ACC112 (cell line): ENCODE results near the gene SCN9A.
A peak's percentile ranks its signal among the peaks of the same experiment; 100 is the strongest.
"Not testable (repeated sequence)": the region's sequence is repeated elsewhere in the genome, so short reads cannot be mapped to it uniquely, and the experiment has no call there.

ENCODE experiments used
- H2AFZ ChIP-seq: fragments of 200-600 bp; sonication (generic); one replicate; pipeline ENCODE4 v1.6.0; 2017; ENCODE audit warnings: antibody characterized with exemption, low read length; ENCODE audit not compliant: unreplicated experiment
- H3K27ac ChIP-seq: fragments of 200-600 bp; sonication (generic); 2 replicates; pipeline ENCODE4 v1.5.1; 2014; ENCODE audit warnings: low read depth, mild to moderate bottlenecking, antibody characterized with exemption, low read length, moderate library complexity
- H3K27me3 ChIP-seq: fragments of 200-600 bp; sonication (generic); 2 replicates; pipeline ENCODE4 v1.6.1; 2014; ENCODE audit warnings: mild to moderate bottlenecking, antibody characterized with exemption, low read length, moderate library complexity, mixed read lengths; ENCODE audit not compliant: insufficient read depth
- H3K36me3 ChIP-seq: fragments of 200-600 bp; sonication (generic); 2 replicates; pipeline ENCODE4 v1.6.1; 2016; ENCODE audit warnings: mild to moderate bottlenecking, antibody characterized with exemption, low read length, moderate library complexity, mixed read lengths; ENCODE audit not compliant: insufficient read depth
- H3K4me1 ChIP-seq: fragments of 200-600 bp; sonication (generic); one replicate; pipeline ENCODE4 v1.6.1; 2016; ENCODE audit warnings: low read length, mixed read lengths; ENCODE audit not compliant: insufficient read depth, unreplicated experiment, control insufficient read depth
- H3K4me3 ChIP-seq: fragments of 200-600 bp; sonication (generic); 2 replicates; pipeline ENCODE4 v1.5.1; 2014; ENCODE audit warnings: mild to moderate bottlenecking, low read depth, low read length
- H3K79me2 ChIP-seq: fragments of 200-600 bp; sonication (generic); one replicate; pipeline ENCODE4 v1.6.0; 2016; ENCODE audit warnings: low read length; ENCODE audit not compliant: control insufficient read depth, unreplicated experiment, insufficient read depth

Gene SCN9A

DNA sequence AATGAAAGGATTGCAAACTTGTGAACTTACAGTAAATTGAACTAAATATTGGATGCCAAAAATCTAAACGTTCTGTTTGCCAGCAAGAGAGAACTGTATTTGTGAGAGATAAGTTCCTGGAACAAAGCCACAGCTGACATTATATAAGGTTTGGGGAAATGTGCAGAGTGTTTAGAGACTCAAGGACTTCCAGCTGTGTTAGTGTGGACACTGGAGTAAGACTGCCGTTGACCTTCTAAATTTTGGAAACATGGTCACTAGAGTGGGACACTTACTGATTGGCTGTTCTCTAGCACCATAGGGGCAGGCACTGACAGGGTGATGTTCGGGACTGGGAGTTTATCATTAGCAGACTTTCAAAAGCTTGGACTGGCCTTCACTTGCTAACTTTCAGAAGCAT lies 40.5 kb downstream of the SCN9A start:
- no peak overlapping the region for H2AFZ ChIP-seq
- peaks cover 4% of the 10 kb centered on the region for H3K79me2 ChIP-seq
- H3K27me3 ChIP-seq, result no peaks in the 10 kb centered on the region
- H3K36me3 ChIP-seq, result no peaks in the 10 kb centered on the region
- peaks cover 49% of the 10 kb centered on the region for H3K4me1 ChIP-seq
- no peak overlapping the region for H3K4me3 ChIP-seq
- no peak overlapping the region for H3K27ac ChIP-seq

DNA sequence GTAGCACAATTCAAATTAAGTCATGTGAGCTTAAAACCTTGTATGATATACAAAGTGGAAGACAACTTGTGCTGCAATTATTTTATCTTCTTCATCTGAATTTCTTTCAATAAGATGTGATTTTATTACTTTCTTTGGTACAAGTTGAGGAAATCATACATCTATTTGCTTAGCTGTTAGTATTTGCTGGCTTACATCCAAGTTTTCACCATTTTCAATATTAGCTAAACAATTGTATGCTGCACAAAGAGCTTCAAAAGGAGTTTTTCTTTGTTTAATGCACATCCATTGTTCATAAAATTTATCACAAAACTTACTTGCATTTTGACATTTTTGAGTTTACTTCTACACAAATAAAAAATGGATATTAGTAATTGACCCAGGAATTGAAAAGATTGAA lies 40.9 kb downstream of the SCN9A start:
- Histone ChIP-seq H3K36me3 (no peaks in the 10 kb centered on the region), H3K27me3 (no peaks in the 10 kb centered on the region), H3K4me1 (peaks cover 49% of the 10 kb centered on the region)

DNA sequence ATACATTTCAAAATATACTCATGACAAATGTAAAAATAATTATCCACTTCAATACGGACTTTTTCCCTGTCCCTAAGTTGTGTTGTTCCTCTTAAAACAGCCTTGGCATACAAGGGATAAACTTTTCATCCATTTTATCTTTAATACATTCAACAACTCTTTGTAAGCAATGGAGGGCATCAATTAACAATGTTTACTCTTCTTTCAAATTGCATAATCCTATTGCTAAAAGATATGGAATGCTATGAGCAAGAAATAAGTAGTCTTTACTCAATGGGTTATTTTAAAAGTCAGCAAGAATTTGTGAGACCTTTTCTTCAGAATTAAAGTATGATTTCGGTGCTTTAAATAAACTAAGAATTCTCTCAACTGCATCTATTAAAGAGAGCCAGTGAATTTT lies 41.9 kb downstream of the SCN9A start:
- Histone ChIP-seq H2AFZ (no peak overlapping the region), H3K27me3 (no peaks in the 10 kb centered on the region), H3K4me3 (no peak overlapping the region), H3K4me1 (peaks cover 49% of the 10 kb centered on the region), H3K79me2 (peaks cover 4% of the 10 kb centered on the region), H3K36me3 (no peaks in the 10 kb centered on the region), H3K27ac (no peak overlapping the region; the same call in 1 of the 2 replicates)

More for the DNA sequence above, 40.9 kb downstream of the SCN9A start:
- no peak overlapping the region for H3K27ac ChIP-seq
- no peak overlapping the region for H3K4me3 ChIP-seq
- peaks cover 4% of the 10 kb centered on the region for H3K79me2 ChIP-seq
- H2AFZ ChIP-seq, result no peak overlapping the region

DNA sequence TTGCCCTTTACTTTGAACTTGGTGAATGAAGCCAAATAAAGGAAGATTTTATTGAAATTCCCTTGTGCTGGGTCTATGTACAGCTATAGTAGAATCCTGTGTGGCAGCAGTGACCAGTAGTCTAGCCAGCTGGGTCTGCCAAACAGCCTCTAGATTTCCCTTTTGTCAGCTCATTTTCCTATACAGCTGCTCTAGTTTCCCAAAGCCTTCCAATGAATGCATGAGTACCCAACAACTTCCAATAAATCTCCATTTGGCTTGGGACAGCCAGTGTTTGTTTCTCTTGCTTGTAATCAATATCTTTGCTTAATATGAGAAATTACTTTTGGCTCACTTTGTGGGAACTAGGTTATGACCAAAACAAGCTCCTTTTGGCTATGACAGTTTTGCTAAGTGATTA lies 43.6 kb downstream of the SCN9A start:
- H2AFZ ChIP-seq, result no peak overlapping the region
- peaks cover 49% of the 10 kb centered on the region for H3K4me1 ChIP-seq
- H3K27ac ChIP-seq, result peak overlapping the region; percentile 70
- peak overlapping the region; percentile 17; the same call in 1 of the 2 replicates for H3K4me3 ChIP-seq
- H3K27me3 ChIP-seq, result no peaks in the 10 kb centered on the region
- H3K79me2 ChIP-seq, result peaks cover 4% of the 10 kb centered on the region
- H3K36me3 ChIP-seq, result no peaks in the 10 kb centered on the region

DNA sequence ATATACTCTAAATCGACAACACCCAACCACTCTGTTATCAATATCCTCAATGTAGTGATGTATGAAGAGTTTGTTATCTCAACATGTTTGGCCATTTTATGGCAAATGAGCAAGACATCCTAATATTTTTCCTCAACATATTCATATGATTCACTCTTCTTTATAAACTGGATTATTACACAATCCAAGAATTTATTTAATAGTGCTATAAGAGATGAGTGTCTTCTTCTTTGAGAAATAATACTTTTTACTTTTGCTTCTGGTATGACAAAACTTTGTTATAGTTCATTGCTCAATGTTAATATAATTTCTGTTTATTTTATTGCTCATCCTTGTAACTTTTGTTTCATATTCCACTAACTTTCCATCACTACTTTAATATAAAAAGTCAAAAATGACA lies 44.3 kb downstream of the SCN9A start:
- Histone ChIP-seq H3K79me2 (peaks cover 4% of the 10 kb centered on the region), H3K36me3 (no peaks in the 10 kb centered on the region), H3K27me3 (no peaks in the 10 kb centered on the region), H3K27ac (peak overlapping the region; percentile 70), H2AFZ (no peak overlapping the region), H3K4me1 (peaks cover 49% of the 10 kb centered on the region), H3K4me3 (peak overlapping the region; percentile 17; the same call in 1 of the 2 replicates)

DNA sequence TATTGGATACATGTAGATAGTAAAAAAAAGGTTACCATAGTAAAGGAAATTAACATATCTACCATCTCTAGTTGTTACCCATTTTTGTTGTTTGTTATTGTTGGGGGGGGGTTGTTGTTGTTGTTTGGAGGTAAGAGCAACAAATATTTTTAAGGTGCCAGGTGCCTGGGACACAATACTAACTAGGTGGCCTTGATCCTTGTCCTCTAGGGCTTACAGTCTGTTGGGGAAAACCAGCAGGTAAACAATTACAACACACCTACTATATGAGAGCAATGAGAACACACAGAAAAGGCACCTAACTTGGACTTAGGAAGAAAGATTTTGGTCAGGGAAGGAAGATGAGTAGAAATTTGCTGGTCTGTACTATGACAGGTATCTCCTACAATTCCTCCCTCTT lies 46.3 kb downstream of the SCN9A start:
- Histone ChIP-seq H3K79me2 (peaks cover under 1% of the 10 kb centered on the region), H3K4me1 (peaks cover 33% of the 10 kb centered on the region), H3K27ac (no peak overlapping the region), H3K36me3 (no peaks in the 10 kb centered on the region), H3K4me3 (no peak overlapping the region), H3K27me3 (no peaks in the 10 kb centered on the region), H2AFZ (no peak overlapping the region)

DNA sequence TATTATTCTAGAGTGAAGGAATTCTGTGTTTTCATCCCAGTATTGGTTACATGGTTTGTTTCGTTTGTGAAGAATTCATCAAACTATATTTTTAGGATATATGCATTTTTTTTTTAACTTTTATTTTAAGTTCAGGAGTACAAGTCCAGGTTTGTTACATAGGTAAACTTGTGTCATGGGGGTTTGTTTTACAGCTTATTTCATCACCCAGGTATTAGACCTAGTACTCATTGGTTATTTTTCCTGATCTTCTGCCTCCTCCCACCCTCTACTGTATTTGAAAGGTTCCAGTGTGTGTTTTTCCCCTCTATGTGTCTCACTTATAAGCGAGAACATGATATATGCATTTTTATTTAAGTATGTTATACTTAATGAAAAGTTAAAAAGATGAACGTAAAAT lies 47.6 kb downstream of the SCN9A start:
- Histone ChIP-seq H3K4me3 (no peak overlapping the region), H3K27me3 (no peaks in the 10 kb centered on the region), H2AFZ (no peak overlapping the region), H3K4me1 (peaks cover 20% of the 10 kb centered on the region), H3K79me2 (no peaks in the 10 kb centered on the region), H3K36me3 (no peaks in the 10 kb centered on the region), H3K27ac (no peak overlapping the region)

DNA sequence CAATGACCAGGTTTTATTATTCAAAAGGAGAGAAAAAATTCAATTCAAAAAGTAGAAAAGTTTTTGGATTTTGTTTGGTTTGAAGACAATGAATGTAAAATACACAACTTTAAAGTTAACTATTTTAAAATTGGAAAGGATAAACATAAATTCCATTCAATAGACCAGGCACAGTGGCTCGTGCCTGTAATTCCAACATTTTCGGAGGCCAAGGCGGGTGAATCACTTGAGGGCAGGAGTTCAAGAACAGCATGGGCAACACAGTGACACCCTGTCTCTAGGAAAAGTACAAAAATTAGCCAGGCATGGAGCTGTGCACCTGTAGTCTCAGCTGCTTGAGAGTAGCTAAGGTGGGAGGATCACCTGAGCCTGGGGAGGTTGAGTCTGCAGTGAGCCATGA lies 54.7 kb downstream of the SCN9A start:
- Histone ChIP-seq H3K36me3 (no peaks in the 10 kb centered on the region), H3K79me2 (no peaks in the 10 kb centered on the region), H3K4me3 (no peak overlapping the region), H2AFZ (no peak overlapping the region), H3K4me1 (peaks cover 3% of the 10 kb centered on the region), H3K27me3 (no peaks in the 10 kb centered on the region), H3K27ac (no peak overlapping the region)

DNA sequence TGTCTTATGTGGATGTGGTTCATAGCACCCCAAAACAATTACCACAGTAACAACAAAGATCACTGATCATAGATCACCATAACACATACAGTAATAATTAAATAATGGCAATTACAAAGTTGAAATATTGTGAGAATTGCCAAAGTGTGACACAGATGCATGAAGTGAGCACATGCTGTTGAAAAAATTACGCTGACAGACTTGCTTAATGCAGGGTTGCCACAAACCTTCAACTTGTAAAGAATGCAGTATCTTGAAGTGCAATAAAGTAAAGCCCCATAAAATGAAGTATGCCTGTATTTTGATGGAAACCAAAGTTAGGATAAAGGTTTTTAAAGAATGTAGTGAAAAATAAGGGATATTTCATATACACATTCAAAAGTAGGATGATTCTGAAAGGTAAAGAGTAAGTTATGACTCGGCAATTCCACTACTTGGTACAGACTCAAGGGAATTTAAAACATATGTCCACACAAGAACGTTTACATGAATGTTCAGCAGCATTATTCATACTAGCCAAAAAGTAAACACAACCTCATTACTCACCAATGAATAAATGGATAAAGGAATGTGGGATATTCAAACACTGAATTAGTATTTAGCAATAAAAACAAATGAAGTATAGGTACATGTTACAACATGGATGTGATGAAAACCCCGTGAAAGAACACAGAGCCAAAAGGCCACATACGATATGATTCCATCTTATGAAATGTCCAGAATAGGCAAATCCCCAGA lies 61.6 kb downstream of the SCN9A start:
- Histone ChIP-seq H2AFZ (peak overlapping the region; percentile 51), H3K4me1 (peaks cover 25% of the 10 kb centered on the region), H3K79me2 (no peaks in the 10 kb centered on the region), H3K4me3 (peak overlapping the region; percentile 5; the same call in 1 of the 2 replicates), H3K36me3 (no peaks in the 10 kb centered on the region; the same call in 1 of the 2 replicates), H3K27ac (peak overlapping the region; percentile 65), H3K27me3 (no peaks in the 10 kb centered on the region)

DNA sequence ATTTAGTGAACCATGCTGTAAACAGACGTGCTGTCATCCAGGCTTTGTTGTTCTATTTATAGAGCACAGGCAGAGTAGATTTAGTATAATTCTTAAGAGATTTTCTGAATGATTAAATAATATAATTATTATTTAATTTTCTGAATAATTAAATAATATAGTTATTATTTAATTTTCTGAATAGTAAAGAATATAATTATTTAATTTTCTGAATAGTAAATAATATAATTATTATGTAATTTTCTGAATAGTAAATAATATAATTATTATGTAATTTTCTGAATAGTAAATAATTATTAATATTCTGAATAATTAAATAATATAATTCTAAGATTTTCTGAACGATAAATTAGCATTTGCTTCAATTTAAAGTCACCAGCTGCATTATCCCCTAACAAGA lies 62.9 kb downstream of the SCN9A start:
- not testable (repeated sequence) for H3K27ac ChIP-seq
- peaks cover 25% of the 10 kb centered on the region for H3K4me1 ChIP-seq

DNA sequence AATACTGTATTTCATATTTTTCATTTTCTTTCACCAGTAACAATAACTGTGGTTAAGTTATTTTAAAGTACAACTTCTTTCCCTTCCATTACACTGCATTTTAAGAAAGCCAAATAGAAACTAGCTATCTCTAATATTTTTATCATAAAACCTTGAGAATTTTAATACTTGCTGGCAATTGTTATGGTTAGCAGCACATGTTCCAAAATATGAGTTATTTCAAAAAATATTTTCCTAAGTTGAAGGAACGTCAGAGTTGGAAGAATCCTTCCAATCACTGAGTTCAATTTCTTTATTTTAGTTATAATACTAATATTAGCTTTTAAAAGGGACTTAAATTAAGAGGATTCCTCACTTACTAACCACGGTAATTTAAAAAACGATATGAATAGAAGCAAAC lies 68.4 kb downstream of the SCN9A start:
- Histone ChIP-seq H3K4me3 (peak overlapping the region; percentile 29), H3K4me1 (peaks cover 12% of the 10 kb centered on the region), H3K27ac (no peak overlapping the region), H3K79me2 (no peaks in the 10 kb centered on the region), H3K27me3 (no peaks in the 10 kb centered on the region), H2AFZ (peak overlapping the region; percentile 85), H3K36me3 (no peaks in the 10 kb centered on the region)

More for the DNA sequence above, 62.9 kb downstream of the SCN9A start:
- H2AFZ ChIP-seq, H3K36me3 ChIP-seq, H3K79me2 ChIP-seq, H3K4me3 ChIP-seq, H3K27me3 ChIP-seq: not testable (repeated sequence)
